CD4-positive, alpha-beta T cell treated with Interleukin-21 for 1 hour (primary cell): ENCODE results near the gene PRLR.
A peak's percentile ranks its signal among the peaks of the same experiment; 100 is the strongest.

Experiments used
- DNase-seq: peaks from one replicate; pipeline ENCODE4 v3.0.0-alpha.2; 2020

Gene PRLR

DNA sequence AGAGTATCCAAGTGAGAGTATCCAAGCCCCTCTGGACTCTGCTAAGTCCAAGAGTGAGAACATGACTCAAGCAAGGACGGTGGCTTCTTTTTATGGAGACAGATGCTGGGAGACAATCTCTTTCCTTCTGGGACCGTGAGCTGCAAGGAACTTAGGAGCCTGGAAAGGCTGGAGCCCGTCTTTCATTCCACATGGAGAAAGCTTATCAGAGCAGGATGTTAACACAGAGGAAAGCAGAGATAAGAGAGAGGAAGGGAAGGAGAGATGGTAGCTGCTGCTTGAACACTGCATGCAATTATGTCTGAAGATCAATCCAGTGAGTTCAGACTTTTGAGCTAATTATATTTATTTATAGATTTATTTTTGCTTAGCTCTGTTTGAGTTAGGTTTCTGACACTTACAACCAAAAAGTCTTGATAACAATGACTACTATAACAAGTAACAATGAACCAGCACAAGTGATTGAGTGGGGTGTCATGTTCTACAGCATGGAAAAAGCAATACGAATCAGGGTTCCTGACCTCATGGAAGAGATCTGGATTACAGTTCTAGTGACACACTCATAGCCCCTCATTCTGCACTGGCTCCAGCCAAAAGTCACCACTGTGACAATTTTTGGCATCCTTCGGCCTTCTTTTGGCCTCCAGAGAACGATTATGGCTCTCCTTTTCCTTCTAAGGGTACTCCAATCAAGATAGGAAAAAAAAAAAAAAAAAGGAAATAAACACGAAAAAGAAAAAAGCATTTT is 71.5 kb downstream of the PRLR start:
- no peak for DNase-seq

- no peak for DNase-seq
These were observed 72.1 kb downstream of the PRLR start for GRCh38 chr5:35158204-35158603.

DNA sequence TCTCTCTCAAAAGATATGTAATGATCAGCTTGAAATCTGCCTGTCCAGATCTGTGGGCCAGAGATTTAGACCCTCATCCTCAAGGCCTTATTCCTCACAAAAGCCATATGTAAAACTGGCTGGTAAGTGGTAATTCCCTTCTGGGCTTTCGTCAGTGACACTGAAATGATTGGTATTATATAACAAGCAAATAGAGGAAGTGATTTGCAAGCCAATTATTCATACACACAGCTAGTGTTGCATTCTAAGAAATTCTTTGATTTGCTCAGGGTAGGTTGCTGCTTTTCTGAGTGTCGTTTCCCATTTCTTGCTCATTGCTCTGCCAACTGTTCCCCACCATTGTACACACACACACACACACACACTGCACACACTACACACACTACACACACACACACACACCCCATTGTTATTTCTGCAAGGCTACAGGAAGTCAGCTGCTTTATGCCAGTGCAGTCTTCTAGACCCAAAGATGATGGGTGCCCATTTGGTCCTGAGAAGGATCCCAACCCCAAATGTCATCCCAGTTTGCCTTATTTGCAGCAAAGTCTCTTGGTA is 76.8 kb downstream of the PRLR start:
- DNase-seq = no peak

DNA sequence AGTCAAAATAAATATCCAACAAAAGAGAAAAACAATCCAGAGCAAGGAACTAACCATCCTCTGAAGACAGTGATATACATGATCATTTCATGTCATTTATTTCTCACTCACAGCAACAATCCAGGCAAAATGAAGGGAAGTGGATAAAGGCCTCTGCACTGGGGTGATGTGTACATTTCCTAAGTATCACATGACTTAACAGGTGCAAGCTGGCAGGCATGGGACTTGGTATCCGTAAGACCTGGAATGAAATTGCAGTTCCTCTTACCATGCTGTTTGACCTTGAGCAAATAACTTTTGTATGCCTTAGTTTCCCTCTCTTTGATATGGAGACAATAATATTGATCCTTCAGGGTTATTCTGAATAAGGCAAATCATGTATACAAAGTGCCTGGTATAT is 77.6 kb downstream of the PRLR start:
- DNase-seq = no peak

DNA sequence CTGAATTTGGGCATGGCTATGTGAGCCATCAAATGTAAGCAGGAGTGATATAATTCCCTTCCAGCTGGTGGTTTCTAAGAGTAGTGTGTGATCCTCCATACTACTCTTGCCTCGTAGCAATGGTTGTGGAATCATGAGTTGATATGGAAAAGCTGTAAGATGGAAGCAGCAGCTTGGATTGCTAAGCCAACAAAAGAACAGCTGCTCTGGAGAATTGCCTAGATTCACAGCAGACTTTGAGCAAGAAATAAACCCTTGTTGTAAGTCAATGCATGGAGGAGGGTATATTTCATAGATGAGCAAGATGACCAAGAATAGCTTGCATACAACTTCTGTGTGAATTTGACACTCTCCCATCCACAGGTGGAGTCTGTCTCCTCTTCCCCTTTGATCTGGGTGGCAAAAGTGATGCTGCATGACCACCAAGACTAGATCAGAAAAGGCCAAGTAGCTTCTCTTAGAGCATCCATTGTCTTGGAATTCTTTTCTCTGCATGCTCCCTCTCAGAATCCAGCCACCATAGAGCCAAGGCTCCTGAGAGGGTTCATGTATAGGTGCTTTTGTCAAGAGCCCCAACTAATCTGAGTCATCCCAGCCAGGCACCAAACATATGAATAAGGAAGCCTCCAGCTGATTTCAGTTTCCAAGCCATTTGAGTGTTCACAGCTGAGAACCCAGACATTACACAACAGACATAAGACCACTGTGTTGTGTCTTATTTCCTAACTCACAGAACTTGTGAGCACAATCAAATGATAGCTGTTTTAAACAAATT is 79.0 kb downstream of the PRLR start:
- no peak for DNase-seq

DNA sequence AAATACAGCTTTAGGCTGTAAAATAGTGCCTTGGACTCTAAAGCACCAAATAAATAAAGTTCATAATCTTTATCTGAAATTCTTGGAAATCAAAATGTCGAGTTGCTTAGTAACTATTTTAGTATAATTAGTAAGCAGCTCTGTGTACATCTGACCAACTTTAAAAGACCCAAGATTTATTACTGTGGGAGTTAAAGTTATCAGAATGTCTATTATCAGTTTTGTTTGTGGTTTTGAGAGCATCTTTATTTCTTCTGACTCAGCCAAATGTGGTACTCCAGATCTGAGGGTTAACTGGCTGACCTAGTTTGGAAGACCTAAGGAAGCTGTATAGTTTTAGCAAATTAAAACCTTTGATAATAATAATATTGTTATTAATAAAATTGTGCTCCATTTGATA is 81.2 kb downstream of the PRLR start:
- no peak for DNase-seq

- DNase-seq = no peak
These were observed 83.9 kb downstream of the PRLR start for GRCh38 chr5:35146406-35146805.

GRCh38 chr5:35145691-35146317 is 84.5 kb downstream of the PRLR start:
- no peak for DNase-seq

DNA sequence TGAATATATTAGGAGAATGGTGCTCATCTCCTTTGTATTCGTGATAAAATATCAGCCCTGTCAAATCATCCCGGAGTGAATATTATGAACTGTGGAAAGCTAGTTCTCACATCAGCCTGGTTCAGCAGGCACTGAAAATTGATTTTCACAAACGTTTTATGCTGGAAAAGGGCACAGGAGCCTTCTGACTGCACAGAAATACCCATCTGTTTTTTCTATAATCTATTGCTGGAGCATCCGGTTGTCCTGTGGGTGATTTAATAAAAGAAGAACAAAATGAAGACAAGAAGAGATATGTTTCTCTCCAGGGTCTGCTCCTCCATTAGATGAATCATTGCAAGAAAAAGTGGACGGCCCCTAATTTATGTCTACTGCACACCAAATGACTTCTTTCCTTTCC is 85.3 kb downstream of the PRLR start:
- no peak for DNase-seq

DNA sequence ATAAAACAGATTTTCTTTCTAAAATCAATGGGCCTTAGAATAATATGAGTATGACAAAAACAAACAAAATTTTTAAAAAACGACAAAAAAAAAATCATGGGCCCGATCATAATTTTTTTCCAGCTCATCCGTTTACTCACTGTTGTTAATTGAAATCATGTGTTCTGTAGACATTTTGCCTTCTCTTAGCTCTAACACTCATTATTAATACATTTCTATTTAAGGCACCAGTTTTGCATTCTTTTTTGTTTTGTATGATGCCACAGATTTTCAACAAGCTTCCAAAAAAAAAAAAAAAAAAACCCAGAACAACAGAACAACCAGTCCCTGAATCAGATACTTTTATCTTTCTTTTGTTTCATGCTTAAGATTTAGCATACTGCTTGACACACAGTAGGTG is 86.4 kb downstream of the PRLR start:
- DNase-seq = no peak

GRCh38 chr5:35141739-35142138 is 88.5 kb downstream of the PRLR start:
- DNase-seq = no peak

DNA sequence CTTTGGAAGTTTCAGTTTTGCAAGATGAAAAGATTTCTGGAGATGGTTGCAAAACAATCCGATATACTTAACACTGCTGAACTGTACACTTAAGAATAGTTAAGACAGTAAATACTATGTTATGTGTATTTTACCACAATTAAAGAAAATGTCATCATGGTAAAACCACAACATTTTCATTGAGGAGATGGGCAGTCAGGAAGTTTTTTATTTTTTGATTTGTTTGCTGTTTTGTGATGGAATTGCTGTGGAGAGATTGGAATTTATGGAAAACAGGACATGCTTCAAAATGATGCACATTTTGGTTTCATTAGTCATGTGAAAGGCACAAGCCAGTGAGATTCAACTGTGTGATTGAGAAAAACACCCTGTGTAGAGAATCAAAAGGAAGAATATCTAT is 92.1 kb downstream of the PRLR start:
- DNase-seq = no peak

DNA sequence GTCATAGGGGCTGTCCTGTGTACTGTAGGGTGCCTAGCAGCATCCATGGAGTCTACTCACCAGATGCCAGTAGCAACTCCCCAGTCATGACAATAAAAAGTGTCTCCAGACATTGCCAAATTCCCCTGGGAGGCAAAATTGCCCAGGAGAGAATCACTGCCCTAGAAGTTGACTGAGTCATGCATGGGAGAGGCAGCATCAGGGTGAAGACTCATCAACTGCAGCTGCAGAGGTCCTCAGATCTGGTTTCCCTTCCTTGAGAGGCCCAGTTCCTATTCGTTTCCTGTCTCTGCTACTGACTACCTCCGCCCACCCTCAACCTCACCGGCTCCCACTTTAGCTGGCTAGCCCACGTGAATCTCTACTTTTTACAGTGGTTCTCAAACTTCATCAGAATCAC is 93.9 kb downstream of the PRLR start:
- DNase-seq = no peak

DNA sequence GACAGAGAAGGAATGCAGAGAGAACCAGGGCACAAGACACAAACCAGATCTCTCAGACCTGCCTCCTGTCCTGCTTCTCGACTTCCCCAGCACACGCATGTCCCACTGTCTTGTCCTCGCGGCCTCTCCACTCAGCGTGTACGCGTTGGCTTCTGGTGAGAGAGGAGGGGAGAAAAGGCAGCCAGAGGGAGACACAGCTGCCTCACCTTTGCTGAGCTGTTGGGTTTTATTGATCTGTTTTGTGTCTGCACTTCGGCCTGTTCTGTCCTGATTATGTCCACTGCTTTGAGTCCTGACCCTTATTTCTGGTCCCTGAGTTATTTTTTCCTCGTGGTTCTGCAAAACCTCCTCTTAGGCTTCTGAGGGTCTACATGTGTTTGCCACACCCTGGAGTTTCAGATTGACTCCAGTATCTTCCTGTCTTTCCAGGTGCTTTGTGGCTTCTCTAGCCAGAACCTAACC is 95.0 kb downstream of the PRLR start:
- DNase-seq = no peak

GRCh38 chr5:35134278-35135030 is 95.8 kb downstream of the PRLR start:
- no peak for DNase-seq

- DNase-seq = no peak
These were observed 97.1 kb downstream of the PRLR start for GRCh38 chr5:35133186-35133585.

- no peak for DNase-seq
These were observed 98.6 kb downstream of the PRLR start for GRCh38 chr5:35131723-35132122.

GRCh38 chr5:35129921-35130485 is 100.3 kb downstream of the PRLR start:
- DNase-seq = peak; percentile 46

DNA sequence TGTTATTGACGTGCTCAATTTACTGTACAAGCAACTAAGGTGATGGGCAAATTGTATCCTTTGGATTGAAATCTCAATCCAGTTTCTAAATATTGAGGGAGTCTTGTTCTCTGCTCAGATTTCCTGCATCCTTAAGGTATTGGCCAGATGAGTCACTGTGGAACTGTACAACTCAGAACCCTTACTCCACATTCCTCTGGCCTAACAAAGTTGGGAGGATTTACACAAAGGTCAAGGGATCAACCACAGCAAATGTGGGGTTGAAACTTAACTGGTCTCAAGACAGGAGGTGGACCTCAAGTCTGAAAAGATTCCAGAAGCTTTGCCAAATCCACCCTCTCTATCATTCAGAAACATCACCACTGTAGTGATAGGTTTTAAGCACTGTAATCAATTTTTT is 101.0 kb downstream of the PRLR start:
- DNase-seq = no peak

- DNase-seq = no peak
These were observed 103.3 kb downstream of the PRLR start for GRCh38 chr5:35127006-35127405.

DNA sequence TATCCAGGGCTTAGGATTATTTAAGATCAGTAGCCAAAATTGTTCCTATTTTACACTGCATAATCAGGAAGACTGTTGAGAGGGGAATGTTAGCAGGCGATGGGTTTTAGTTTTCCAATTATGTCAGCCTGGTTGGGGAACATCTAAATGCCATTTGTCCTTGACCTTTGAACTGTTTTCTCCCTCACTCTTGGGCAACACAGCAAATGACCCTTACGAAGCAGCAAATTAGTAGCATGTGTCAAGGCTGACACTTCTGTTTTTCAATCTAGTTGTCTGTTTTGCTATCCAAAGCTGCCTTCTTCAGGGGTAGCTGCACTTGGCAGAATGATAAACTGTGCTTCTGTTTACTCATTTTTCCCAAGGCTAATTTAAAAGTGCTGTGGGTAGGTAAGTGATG is 104.5 kb downstream of the PRLR start:
- no peak for DNase-seq

- no peak for DNase-seq
These were observed 105.4 kb downstream of the PRLR start for GRCh38 chr5:35124932-35125331.

DNA sequence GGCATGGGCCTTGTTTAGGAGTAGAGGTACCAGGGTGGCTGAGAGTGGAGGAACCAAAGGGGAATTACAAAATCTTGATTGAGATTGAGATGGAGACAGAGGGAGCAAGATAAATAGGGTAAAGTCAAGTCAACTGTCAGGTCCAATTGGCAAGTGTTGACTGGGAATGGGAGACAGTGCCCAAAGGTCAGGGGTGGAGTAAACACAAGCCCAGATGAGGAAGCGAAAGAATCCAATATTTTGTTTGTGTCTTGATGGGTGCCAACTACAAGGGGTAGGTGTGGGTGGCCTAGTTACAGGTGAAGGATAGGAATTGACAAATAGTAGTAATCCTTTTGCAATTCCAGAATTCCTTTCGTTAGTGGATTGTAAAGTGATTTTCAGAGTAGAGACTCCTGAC is 107.5 kb downstream of the PRLR start:
- no peak for DNase-seq
